Measurements from ENCODE around the gene ZNF408. TPM values are rescaled to one million over a fixed set of nuclear protein-coding genes. Genes with fewer than 3 reads are reported as not detected.

The ZNF408 gene
- total and polyA plus RNA-seq, 2 donors (not counting 3 experiments of a cell fraction or from before 2014, with no cell fraction given) = 7.8 to 10.9 TPM

GRCh38 chr11:46673713-46674462 is 26.9 kb upstream of the ZNF408 start:
- TF ChIP-seq CTCF (IDR thresholded peaks at IDR 0.05; ENCODE audit: extremely low read depth in 1 of 2, insufficient read depth in 1 of 2, low read depth in 1 of 2, low read length in 2 of 2) = no peak
- TF ChIP-seq MAX (IDR thresholded peaks at IDR 0.05; ENCODE audit: insufficient read depth, insufficient read length) = no peak
- TF ChIP-seq FOS (IDR thresholded peaks at IDR 0.05; ENCODE audit: borderline replicate concordance, insufficient read depth, low read length) = no peak
- no peak for TF ChIP-seq EZH2 (IDR thresholded peaks at IDR 0.05; ENCODE audit: borderline replicate concordance, low read depth, low read length, severe bottlenecking)
- TF ChIP-seq POLR2A (IDR thresholded peaks at IDR 0.05; ENCODE audit: low read depth, low read length) = no peak
- no peak for TF ChIP-seq JUN (IDR thresholded peaks at IDR 0.05; ENCODE audit: borderline replicate concordance, insufficient read depth, insufficient read length, low read depth)
- no peak for TF ChIP-seq GATA2 (IDR thresholded peaks at IDR 0.05; ENCODE audit: insufficient read depth, insufficient read length, low read depth, low read length)
- TF ChIP-seq POLR2AphosphoS5 (IDR thresholded peaks at IDR 0.05; ENCODE audit: insufficient read depth, low read depth, low read length) = no peak
- DNase-seq (ENCODE audit: low read depth, low spot score) (no peak), FAIRE-seq (no peak)
- no TSS peak for BruUV-seq (replicated peaks)
- Histone ChIP-seq H3K27me3 (ENCODE audit: control insufficient read depth in 2 of 2, insufficient read depth in 2 of 2, low read length in 2 of 2) (no peaks in the 10 kb centered on the region), H3K27ac (ENCODE audit: insufficient read depth, low read depth, low read length) (no peak overlapping the region), H2AFZ (ENCODE audit: low read depth, low read length) (no peak overlapping the region), H3K4me3 (replicated peaks in 1 of 3; ENCODE audit: insufficient read depth in 1 of 3, low read depth in 1 of 3, low read length in 3 of 3) (no peak overlapping the region), H3K36me3 (ENCODE audit: control insufficient read depth in 2 of 2, extremely low read depth in 1 of 2, insufficient read depth in 2 of 2, low read length in 2 of 2) (peaks cover 5 to 33% of the 10 kb centered on the region in 2 experiments), H3K4me2 (ENCODE audit: insufficient read depth, low read length) (no peak overlapping the region), H3K79me2 (ENCODE audit: control insufficient read depth, insufficient read depth, low read length) (no peaks in the 10 kb centered on the region), H4K20me1 (replicated peaks; ENCODE audit: control insufficient read depth, extremely low read depth, insufficient read depth, low read length) (no peaks in the 10 kb centered on the region), H3K9me1 (replicated peaks; ENCODE audit: control insufficient read depth, extremely low read depth, insufficient read depth, low read length) (no peaks in the 10 kb centered on the region), H3K4me1 (ENCODE audit: control insufficient read depth, extremely low read depth, insufficient read depth, low read length) (no peaks in the 10 kb centered on the region), H3K9ac (replicated peaks; ENCODE audit: extremely low read depth, insufficient read depth, low read length) (no peak overlapping the region), H3K9me3 (replicated peaks; ENCODE audit: control insufficient read depth, insufficient read depth, low read length) (no peaks in the 10 kb centered on the region)
- ChIA-PET CTCF (interaction anchor here (1.1 to 1.9 kb wide), 3 partner anchors 10 to 27 kb away, joined by 3 to 6 read pairs (median 3); partner anchors contain the start of genes ARHGAP1 and ZNF408), POLR2A (no interaction called here)
- dilution Hi-C loops (cut with MboI; ENCODE audit: extremely low pct_ligation_motif_present, low sequenced_read_pairs) (no loop called here), intact Hi-C loops (cut with micrococcal nuclease) (no loop called here)

All from endothelial cell of umbilical vein (primary cell).